ENCODE measurements around the gene DPY19L3.

DPY19L3 gene

DNA sequence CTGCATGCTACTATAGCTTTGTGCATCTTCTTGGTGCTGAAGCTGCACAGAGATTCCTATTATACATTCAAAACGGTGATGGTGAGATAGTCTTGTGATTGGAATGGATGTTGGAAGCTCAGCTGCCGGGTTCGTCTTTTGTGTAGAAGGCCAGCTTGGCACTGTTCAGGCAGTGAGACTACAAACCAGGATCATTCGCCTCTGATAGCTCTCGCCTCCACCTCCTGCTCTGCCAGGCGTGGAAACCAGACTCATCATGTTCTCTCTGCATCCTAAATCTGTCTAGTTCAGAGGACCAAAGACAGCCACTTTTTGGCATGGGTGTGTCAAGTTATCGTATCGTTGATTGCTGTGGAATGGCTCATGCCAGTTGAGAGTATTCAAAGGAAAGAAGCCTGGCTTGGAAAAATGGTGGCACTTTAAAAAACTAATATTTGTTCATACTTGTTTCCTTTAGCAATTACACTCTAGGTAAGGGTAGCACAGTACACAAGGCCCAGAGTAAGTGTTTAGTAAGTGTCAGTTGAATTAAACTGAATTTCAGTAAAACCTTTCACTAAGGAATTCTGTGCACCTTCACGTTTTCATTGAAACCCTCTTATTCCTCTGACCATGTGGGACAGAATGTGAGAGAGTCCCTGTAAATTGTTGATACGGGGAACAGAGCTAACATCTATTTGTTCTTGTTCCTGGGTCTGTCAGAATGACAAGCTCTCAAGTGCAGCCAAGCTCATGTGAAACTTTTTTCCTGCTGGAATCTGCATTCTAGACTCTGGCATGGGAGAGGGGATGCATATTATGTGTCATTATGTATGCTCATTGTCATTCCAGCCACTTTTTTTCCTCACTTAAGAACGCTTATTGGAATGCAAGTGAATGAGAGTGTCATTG lies 69.8 kb downstream of the DPY19L3 start:
- Histone ChIP-seq H3K4me3 (ENCODE audit: low read depth, low read length) (no peak overlapping the region), H3K36me3 (peaks cover 11% of the 10 kb centered on the region), H3K27me3 (ENCODE audit: insufficient read depth, low read depth, severe bottlenecking) (no peaks in the 10 kb centered on the region), H3K27ac (no peak overlapping the region), H3K9me3 (ENCODE audit: severe bottlenecking) (no peaks in the 10 kb centered on the region)
- no peak for TF ChIP-seq CTCF (IDR thresholded peaks at IDR 0.05; ENCODE audit: low read depth, low read length)
- no peak for DNase-seq

DNA sequence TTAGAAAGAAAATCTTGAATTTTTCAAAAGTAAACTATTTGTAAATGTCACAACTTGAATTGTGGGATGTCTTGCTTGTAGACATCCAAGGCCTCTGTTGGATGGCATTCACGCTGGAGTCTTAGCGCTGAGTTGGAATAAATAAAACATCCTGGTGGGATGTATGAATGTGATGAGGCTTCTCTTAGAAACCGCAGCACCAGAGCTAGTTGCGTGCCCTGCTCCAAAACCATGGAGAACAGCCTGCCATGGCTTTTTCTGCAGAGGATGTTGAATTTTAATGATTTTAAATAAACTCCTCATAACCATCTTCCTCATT lies 70.4 kb downstream of the DPY19L3 start:
- Histone ChIP-seq H3K4me3 (ENCODE audit: low read depth, low read length) (no peak overlapping the region), H3K27ac (no peak overlapping the region), H3K27me3 (ENCODE audit: insufficient read depth, low read depth, severe bottlenecking) (no peaks in the 10 kb centered on the region), H3K36me3 (peaks cover 11% of the 10 kb centered on the region), H3K9me3 (ENCODE audit: severe bottlenecking) (no peaks in the 10 kb centered on the region)
- no peak for DNase-seq
- TF ChIP-seq CTCF (IDR thresholded peaks at IDR 0.05; ENCODE audit: low read depth, low read length), result no peak

DNA sequence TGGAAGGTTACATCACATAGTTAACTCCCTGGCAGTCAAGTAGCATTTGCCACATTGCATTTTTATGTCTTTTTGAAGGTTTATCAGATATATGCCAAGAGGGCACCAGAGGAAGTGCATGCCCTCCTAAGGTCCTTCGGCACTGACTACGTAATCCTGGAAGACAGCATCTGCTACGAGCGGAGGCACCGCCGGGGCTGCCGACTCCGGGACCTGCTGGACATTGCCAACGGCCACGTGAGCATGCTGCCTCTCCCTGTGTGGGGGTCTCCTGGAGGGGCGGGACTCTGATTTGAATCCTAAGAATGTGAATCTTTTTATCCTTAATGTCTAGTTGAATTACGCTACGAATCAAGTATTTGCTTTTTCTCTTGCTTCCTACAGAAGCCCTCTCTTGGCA lies 74.8 kb downstream of the DPY19L3 start:
- DNase-seq, result no peak

GRCh38 chr19:32483574-32483973 lies 78.0 kb downstream of the DPY19L3 start:
- H3K9me3 ChIP-seq (ENCODE audit: severe bottlenecking), result no peaks in the 10 kb centered on the region
- peaks cover 40% of the 10 kb centered on the region for H3K36me3 ChIP-seq
- no peak overlapping the region for H3K27ac ChIP-seq
- no peak for DNase-seq
- TF ChIP-seq CTCF (IDR thresholded peaks at IDR 0.05; ENCODE audit: low read depth, low read length), result no peak
- no peak overlapping the region for H3K4me3 ChIP-seq (ENCODE audit: low read depth, low read length)
- no peaks in the 10 kb centered on the region for H3K27me3 ChIP-seq (ENCODE audit: insufficient read depth, low read depth, severe bottlenecking)

More for the DNA sequence above, 74.8 kb downstream of the DPY19L3 start:
- no peak for TF ChIP-seq CTCF (IDR thresholded peaks at IDR 0.05; ENCODE audit: low read depth, low read length)
- Histone ChIP-seq H3K27ac (no peak overlapping the region), H3K9me3 (ENCODE audit: severe bottlenecking) (no peaks in the 10 kb centered on the region), H3K4me3 (ENCODE audit: low read depth, low read length) (no peak overlapping the region), H3K36me3 (peaks cover 38% of the 10 kb centered on the region), H3K27me3 (ENCODE audit: insufficient read depth, low read depth, severe bottlenecking) (no peaks in the 10 kb centered on the region)

DNA sequence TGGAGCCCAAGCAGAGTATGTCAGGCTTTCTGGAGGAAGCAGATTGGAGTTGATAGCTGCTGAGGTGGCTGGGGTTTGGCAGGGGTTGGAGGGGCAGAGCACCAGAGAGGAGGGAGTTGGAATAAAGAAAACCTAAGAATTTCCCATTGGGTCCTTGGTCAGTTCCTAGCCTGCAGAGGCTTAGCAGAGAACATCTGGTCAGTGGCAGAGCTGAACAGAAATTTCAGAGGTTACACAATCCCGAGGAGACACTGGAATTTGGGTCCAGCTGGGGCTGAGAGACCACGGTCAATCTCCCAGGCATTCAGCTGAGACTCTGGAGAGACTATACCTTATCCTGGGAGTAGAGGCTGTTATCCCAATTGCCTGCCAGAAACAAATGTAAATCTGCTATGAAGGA lies 84.4 kb downstream of the DPY19L3 start:
- no peak overlapping the region for H3K4me3 ChIP-seq (ENCODE audit: low read depth, low read length)
- H3K27me3 ChIP-seq (ENCODE audit: insufficient read depth, low read depth, severe bottlenecking), result no peaks in the 10 kb centered on the region
- peaks cover 13% of the 10 kb centered on the region for H3K36me3 ChIP-seq
- TF ChIP-seq CTCF (IDR thresholded peaks at IDR 0.05; ENCODE audit: low read depth, low read length), result no peak
- H3K27ac ChIP-seq, result no peak overlapping the region
- DNase-seq, result no peak
- H3K9me3 ChIP-seq (ENCODE audit: severe bottlenecking), result no peaks in the 10 kb centered on the region

DNA sequence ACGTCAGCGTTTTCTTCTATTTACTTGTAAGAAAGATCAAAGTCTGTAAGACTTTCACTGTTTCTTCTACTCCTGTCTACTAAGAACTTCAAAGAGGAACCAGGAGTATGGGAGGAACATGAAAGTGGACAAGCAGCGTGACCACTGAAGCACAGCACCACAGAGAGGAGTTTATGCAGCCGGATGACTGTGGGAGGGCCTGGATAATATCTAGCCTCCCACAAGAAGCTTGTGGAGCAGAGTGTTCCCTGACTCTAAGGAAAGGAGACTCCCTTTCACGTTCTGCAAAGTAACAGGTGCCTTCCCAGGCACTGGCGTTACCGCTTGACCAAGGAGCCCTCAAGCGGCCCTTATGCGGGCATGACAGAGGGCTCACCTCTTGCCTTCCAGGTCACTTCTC lies 91.8 kb downstream of the DPY19L3 start:
- no peak for TF ChIP-seq CTCF (IDR thresholded peaks at IDR 0.05; ENCODE audit: low read depth, low read length)
- no peak overlapping the region for H3K27ac ChIP-seq
- H3K9me3 ChIP-seq (ENCODE audit: severe bottlenecking), result no peaks in the 10 kb centered on the region
- no peak for DNase-seq
- no peaks in the 10 kb centered on the region for H3K27me3 ChIP-seq (ENCODE audit: insufficient read depth, low read depth, severe bottlenecking)
- no peak overlapping the region for H3K4me3 ChIP-seq (ENCODE audit: low read depth, low read length)
- H3K36me3 ChIP-seq, result no peaks in the 10 kb centered on the region

Measured in WERI-Rb-1 (cell line).